Measurements from ENCODE around the gene CDK18.

DNA sequence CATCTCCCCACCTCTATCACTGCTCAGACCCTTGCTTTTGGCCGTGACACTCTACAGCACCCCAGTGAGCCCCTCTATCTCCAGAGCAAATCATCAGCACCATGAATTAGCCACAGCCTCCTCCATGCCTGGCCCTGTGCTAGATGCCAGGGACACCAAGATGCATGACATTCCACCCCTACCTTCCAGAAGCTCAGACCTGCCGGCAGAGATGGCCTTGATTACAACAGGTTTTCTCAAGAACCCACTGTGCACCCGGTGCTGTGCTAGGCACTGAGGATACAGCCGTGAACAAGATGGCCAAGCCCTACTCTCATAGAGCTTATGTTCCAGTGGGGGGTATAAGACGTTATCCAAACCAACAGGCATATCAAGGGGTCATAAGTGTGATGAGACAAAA is 30.6 kb downstream of the CDK18 start:
- TF ChIP-seq, protein P1, sequence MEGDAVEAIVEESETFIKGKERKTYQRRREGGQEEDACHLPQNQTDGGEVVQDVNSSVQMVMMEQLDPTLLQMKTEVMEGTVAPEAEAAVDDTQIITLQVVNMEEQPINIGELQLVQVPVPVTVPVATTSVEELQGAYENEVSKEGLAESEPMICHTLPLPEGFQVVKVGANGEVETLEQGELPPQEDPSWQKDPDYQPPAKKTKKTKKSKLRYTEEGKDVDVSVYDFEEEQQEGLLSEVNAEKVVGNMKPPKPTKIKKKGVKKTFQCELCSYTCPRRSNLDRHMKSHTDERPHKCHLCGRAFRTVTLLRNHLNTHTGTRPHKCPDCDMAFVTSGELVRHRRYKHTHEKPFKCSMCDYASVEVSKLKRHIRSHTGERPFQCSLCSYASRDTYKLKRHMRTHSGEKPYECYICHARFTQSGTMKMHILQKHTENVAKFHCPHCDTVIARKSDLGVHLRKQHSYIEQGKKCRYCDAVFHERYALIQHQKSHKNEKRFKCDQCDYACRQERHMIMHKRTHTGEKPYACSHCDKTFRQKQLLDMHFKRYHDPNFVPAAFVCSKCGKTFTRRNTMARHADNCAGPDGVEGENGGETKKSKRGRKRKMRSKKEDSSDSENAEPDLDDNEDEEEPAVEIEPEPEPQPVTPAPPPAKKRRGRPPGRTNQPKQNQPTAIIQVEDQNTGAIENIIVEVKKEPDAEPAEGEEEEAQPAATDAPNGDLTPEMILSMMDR (IDR thresholded peaks at IDR 0.05; ENCODE audit: low read depth, low read length): no peak
- no peak for TF ChIP-seq EZH2phosphoT487 (IDR thresholded peaks at IDR 0.05; ENCODE audit: low read depth)

Measured in OCI-LY3 (cell line).